HG03565 (cell line): ENCODE data around the gene MDM2.
"Not testable (repeated sequence)": the region's sequence is repeated elsewhere in the genome, so short reads cannot be mapped to it uniquely, and the experiment has no call there.

Experiments
- ATAC-seq: cut with Tn5 transposase; IDR thresholded peaks from one replicate; pipeline ENCODE4 v1.9.1; 2021; ENCODE audit warnings: mild to moderate bottlenecking, moderate library complexity; ENCODE audit not compliant: unreplicated experiment

MDM2 gene

DNA sequence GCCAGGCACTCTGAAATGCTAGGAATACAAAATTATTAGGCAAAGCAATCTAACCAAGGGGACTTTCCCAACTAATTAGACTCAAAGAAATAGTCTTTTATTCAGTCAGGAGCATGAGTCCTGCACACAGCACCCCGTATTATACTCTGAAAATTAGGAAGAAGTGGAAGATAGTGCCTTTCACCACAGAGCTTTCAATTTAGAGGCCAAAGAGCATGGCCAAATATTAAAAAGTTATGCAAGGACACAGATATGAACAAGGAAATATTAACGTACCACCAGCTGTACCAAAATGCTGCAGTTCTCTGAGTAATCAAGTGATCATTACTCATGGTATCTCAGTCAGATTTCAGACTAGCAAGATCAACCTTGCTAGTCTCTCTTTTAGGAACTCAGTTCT, 22.6 kb upstream of the MDM2 start:
- no peak for ATAC-seq

DNA sequence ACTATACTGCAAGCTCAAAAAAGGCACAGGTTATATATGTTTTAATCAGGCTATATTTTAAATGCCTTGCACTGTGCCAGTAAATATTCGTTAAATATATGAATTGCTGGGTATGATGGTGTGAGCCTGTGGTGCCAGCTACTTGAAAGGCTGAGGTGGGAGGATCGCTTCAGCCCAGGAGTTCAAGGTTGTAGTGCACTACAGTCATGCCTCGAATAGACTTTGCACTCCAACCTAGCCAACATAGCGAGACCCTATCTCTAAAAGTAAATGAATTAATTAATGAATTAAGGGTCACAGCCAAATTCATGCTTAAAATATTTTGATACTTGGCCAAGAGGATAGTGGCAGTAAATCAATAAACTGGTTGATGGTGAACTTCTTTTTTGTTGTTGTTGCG, 22.2 kb upstream of the MDM2 start:
- no peak for ATAC-seq

DNA sequence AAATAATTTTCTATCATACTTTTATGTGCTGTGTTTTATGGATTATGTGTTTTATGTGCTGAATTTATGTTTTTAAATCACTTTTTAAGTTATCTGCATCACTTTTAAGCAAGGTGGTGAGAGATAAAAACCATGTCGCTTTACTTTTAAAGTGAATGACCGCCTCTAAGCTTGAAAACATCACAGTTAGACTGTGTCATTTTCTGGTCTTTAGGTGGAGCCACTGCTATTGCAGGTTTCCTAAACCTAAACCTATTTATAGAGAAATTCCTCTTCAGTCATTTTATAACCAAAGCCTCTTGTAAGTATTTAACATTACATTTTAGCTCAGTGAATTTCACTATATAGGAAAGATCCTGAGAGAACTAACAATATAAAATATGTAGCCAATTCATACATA, 21.0 kb upstream of the MDM2 start:
- no peak for ATAC-seq

GRCh38 chr12:68788554-68789143, 19.3 kb upstream of the MDM2 start:
- ATAC-seq, result no peak

GRCh38 chr12:68789144-68789878, 18.7 kb upstream of the MDM2 start:
- ATAC-seq, result no peak

- no peak for ATAC-seq
These were observed 17.7 kb upstream of the MDM2 start for GRCh38 chr12:68790081-68790951.

- ATAC-seq, result no peak
These were observed 17.1 kb upstream of the MDM2 start for GRCh38 chr12:68790952-68791234.

DNA sequence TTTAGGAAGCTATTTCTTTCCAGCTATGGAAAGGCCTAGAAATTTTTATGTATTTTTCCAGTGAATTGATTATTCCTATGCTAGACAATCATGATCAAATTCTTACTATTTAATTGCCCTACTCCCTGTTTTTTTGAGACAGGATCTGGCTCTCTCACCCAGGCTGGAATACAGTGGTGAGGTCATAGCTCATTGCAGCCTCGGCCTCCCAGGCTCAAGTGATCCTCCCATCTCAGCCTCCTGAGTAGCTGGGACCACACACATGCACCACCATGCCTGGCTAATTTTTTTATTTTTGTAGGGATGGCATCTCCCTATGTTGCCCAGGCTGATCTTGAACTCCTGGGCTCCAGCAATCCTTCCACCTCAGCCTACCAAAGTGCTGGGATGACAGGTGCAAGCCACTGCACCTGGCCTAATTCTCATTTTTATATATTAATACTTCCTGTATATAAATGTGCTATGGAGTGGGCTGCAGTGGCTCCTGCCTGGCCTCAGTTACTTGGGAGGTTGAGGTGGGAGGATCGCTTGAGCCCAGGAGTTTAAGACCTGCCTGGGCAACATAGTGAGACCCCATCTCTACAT, 16.0 kb upstream of the MDM2 start:
- ATAC-seq, result no peak

DNA sequence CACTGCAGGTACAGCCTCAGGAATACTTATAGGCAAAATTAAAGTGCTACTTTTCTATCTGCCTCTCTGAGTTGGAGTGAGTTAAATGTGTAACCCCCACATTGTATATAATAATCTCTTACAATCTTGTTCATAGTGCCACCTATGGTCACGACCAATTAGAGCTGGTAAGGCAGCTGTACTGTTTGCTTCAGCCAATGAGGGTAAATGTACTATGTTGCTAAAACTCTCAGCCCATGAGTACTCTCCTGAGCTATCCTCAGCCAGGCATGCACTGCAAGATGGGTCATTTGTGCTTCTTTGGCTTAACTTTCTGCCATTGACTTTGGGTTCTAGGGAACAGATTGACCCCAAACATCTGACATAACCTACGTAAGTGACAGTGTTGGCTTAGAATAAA, 15.0 kb upstream of the MDM2 start:
- ATAC-seq, result peak; percentile 85

GRCh38 chr12:68793436-68793835, 14.5 kb upstream of the MDM2 start:
- ATAC-seq, result no peak

- ATAC-seq, result no peak
These were observed 13.9 kb upstream of the MDM2 start for GRCh38 chr12:68793975-68794652.

GRCh38 chr12:68794653-68795251, 13.2 kb upstream of the MDM2 start:
- ATAC-seq, result no peak

DNA sequence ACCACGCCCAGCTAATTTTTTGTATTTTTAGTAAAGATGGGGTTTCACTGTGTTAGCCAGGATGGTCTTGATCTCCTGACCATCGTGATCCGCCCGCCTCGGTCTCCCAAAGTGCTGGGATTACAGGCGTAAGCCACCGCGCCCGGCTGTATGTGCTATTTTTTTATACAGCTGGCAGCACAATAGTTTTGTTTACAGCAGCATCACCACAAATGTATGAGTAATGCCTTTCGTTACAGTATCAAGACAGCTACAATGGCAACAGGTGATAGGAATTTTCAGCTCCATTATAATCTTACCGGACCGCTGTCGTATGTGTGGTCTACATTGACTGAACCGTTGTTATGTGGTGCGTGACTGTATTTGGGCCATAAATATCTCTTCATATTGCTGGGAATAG, 11.6 kb upstream of the MDM2 start:
- ATAC-seq, result no peak

- ATAC-seq, result no peak
These were observed 9.1 kb upstream of the MDM2 start for GRCh38 chr12:68798882-68799234.

- ATAC-seq, result no peak
These were observed 7.7 kb upstream of the MDM2 start for GRCh38 chr12:68800294-68800693.

GRCh38 chr12:68801124-68801523, 6.9 kb upstream of the MDM2 start:
- ATAC-seq, result not testable (repeated sequence)

- not testable (repeated sequence) for ATAC-seq
These were observed 5.6 kb upstream of the MDM2 start for GRCh38 chr12:68802372-68802745.

DNA sequence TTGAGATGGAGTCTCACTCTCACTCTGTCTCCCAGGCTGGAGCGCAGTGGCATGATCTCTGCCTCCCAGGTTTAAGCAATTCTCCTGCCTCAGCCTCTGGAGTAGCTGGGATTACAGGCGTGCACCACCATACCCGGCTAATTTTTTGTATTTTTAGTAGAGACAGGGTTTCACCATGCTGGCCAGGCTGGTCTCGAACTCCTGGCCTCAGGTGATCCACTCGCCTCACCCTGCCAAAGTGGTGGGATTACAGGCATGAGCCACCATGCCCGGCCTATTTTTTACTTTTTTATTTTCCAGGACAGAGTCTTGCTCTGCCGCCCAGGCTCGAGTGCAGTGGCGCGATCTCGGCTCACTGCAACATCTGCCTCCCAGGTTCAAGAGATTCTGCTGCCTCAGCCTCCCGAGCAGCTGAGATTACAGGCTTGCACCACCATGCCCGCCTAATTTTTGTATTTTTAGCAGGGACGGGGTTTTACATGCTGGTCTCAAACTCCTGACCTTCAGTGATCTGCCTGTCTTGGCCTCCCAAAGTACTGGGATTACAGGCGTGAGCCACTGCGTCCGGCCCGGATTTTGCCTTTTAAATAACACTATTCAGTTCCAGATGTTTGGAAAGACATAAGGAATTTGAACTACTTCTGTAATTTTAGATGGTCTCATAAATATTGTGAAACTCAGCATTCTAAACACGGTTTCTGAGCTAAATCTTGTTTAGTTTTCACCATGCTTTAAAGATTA, 4.9 kb upstream of the MDM2 start:
- ATAC-seq, result not testable (repeated sequence)

DNA sequence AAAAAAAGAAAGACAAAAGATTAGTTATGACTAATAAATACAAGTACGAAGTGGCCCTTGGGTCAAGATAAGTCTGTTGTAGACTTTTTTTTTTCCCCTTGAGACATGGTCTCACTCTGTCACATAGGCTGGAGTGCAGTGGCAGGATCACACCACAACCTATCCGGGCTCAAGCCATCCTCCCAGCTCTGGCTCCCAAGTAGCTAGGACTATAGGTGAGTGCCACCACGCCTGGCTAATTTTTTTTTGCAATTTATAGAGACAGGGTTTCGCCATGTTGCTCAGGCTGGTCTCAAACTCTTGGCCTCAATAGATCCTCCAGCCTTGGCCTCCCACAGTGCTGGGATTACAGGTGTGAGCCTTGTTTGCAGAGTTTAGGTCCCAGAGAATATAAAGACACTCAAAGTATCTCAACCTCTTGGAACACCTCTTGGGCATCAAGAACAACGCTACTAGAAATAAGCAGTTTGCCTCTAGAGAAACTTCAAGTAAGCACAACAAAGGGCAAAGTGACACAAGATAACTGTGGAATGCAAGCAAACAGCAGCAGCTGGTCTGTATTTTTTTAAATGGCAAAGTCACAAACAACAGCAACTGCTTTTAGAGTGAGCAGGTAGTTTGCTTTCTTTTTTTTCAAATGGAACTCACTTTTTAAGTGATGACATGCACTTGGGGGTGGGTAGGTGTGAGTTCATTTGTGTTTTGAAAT, 3.9 kb upstream of the MDM2 start:
- no peak for ATAC-seq
